K562 (cell line): ENCODE measurements around the gene ZNF358.

Experiments used
- DPF2 ChIP-seq: fragments of 450-650 bp; IDR thresholded peaks from 2 replicates; pipeline ENCODE4 v1.6.1; 2016
- EP300 ChIP-seq: IDR thresholded peaks from 2 replicates; pipeline ENCODE4 v1.6.1; 2012; ENCODE audit warnings: low read length, improper control_type of control experiment
- FOXJ2 ChIP-seq: fragments of 200-800 bp; sonication (Bioruptor generic); IDR thresholded peaks from 2 replicates; pipeline ENCODE4 v1.6.1; 2016; ENCODE audit warnings: missing genetic modification characterization, missing compliant biosample characterization
- NRF1 ChIP-seq, 2 experiments: fragments of 450-650 bp; IDR thresholded peaks in 1 of 2; conservative IDR thresholded peaks in 1 of 2; 2 replicates each; pipeline ENCODE4 v1.6.1; 2014; ENCODE audit warnings: mild to moderate bottlenecking in 2 of 2
- PTTG1 ChIP-seq: fragments of 450-650 bp; IDR thresholded peaks from 2 replicates; pipeline ENCODE4 v1.6.1; 2016; ENCODE audit warnings: low read depth, mild to moderate bottlenecking, missing genetic modification characterization, missing compliant biosample characterization
- SREBF2 ChIP-seq: sonication (generic); formaldehyde crosslinking; IDR thresholded peaks from 2 replicates; pipeline ENCODE4 v1.4.0; 2020; ENCODE audit warnings: mild to moderate bottlenecking, missing genetic modification reagents
- TCF7L2 ChIP-seq: fragments of 150-350 bp; IDR thresholded peaks from 2 replicates; pipeline ENCODE4 v1.6.1; 2016; ENCODE audit warnings: low read depth, mild to moderate bottlenecking, low read length, moderate library complexity
- TCFL5 ChIP-seq: fragments of 250-450 bp; sonication (Bioruptor Pico); conservative IDR thresholded peaks from 2 replicates; pipeline ENCODE4 v1.6.1; 2021; ENCODE audit warnings: mild to moderate bottlenecking, moderate library complexity, matching md5 sums
- U2AF2 ChIP-seq: fragments of 200-400 bp; formaldehyde crosslinking; optimal IDR thresholded peaks from 2 replicates; pipeline ENCODE3; 2017; ENCODE audit warnings: low read depth, mild to moderate bottlenecking, low read length
- ZFP30 ChIP-seq: fragments of 250-450 bp; sonication (Bioruptor Pico); IDR thresholded peaks from 2 replicates; pipeline ENCODE4 v1.8.0; 2022; ENCODE audit warnings: moderate library complexity, mild to moderate bottlenecking, inconsistent platforms, borderline replicate concordance
- ZNF174 ChIP-seq: fragments of 250-450 bp; sonication (Bioruptor Pico); IDR thresholded peaks from 2 replicates; pipeline ENCODE4 v1.4.0; 2020; ENCODE audit warnings: mild to moderate bottlenecking
- TF ChIP-seq, protein P1 (sequence below), 3 experiments: IDR thresholded peaks in 2 of 3; conservative IDR thresholded peaks in 1 of 3; 2 replicates each; pipeline ENCODE4 v1.5.1; 2011 to 2012; ENCODE audit warnings: low read length in 3 of 3, mild to moderate bottlenecking in 3 of 3, control low read depth in 2 of 3, improper control_type of control experiment in 1 of 3, inconsistent platforms in 1 of 3, low read depth in 1 of 3, mixed read lengths in 1 of 3, moderate library complexity in 1 of 3; ENCODE audit not compliant: insufficient read depth in 2 of 3
- TF ChIP-seq, protein P2 (sequence below): fragments of 450-650 bp; IDR thresholded peaks from 2 replicates; pipeline ENCODE4 v1.6.1; 2016; ENCODE audit warnings: borderline replicate concordance

DNA sequence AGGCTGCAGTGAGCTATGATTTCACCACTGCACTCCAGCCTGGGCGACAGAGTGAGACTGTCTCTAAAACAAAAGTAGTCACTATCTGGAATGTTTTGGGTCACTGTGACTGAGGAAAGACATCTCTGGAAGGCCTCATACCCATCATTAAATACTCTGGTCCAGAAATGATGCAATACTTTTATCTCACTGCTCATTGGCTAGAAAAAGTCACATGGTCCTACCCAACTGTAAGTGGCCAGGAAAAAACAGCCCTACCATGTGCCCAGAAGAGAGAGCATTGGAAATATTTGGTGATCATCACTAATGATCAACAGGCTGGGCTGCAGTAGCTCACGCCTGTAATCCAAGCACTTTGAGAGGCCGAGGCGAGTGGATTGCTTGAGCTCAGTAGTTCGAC is 49.4 kb downstream of the ZNF358 start:
- TF ChIP-seq ZNF174 (CRISPR knock-in tag) (no peak), PTTG1 (no peak), NRF1 (conservative IDR thresholded peaks at IDR 0.05 in 1 of 2, IDR thresholded peaks at IDR 0.05 in 1 of 2) (no peak), U2AF2 (no peak), TCF7L2 (no peak), EP300 (no peak), DPF2 (no peak), ZFP30 (no peak), FOXJ2 (tag) (no peak), SREBF2 (CRISPR knock-in tag) (no peak), TCFL5 (CRISPR knock-in tag) (no peak)
- TF ChIP-seq, protein P1, sequence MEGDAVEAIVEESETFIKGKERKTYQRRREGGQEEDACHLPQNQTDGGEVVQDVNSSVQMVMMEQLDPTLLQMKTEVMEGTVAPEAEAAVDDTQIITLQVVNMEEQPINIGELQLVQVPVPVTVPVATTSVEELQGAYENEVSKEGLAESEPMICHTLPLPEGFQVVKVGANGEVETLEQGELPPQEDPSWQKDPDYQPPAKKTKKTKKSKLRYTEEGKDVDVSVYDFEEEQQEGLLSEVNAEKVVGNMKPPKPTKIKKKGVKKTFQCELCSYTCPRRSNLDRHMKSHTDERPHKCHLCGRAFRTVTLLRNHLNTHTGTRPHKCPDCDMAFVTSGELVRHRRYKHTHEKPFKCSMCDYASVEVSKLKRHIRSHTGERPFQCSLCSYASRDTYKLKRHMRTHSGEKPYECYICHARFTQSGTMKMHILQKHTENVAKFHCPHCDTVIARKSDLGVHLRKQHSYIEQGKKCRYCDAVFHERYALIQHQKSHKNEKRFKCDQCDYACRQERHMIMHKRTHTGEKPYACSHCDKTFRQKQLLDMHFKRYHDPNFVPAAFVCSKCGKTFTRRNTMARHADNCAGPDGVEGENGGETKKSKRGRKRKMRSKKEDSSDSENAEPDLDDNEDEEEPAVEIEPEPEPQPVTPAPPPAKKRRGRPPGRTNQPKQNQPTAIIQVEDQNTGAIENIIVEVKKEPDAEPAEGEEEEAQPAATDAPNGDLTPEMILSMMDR (IDR thresholded peaks at IDR 0.05 in 2 of 3, conservative IDR thresholded peaks at IDR 0.05 in 1 of 3; ENCODE audit: insufficient read depth in 2 of 3, low read depth in 1 of 3, low read length in 3 of 3), result no peak
- TF ChIP-seq, protein P2, sequence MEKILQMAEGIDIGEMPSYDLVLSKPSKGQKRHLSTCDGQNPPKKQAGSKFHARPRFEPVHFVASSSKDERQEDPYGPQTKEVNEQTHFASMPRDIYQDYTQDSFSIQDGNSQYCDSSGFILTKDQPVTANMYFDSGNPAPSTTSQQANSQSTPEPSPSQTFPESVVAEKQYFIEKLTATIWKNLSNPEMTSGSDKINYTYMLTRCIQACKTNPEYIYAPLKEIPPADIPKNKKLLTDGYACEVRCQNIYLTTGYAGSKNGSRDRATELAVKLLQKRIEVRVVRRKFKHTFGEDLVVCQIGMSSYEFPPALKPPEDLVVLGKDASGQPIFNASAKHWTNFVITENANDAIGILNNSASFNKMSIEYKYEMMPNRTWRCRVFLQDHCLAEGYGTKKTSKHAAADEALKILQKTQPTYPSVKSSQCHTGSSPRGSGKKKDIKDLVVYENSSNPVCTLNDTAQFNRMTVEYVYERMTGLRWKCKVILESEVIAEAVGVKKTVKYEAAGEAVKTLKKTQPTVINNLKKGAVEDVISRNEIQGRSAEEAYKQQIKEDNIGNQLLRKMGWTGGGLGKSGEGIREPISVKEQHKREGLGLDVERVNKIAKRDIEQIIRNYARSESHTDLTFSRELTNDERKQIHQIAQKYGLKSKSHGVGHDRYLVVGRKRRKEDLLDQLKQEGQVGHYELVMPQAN, result no peak
